GM08714 (cell line): ENCODE data around the gene ZNF619.
A peak's percentile ranks its signal among the peaks of the same experiment; 100 is the strongest.

Experiments
- H3K4me3 ChIP-seq: fragments of 200-500 bp; sonication (Bioruptor generic); 2 replicates; pipeline ENCODE4 v1.5.1; 2014; ENCODE audit warnings: mild to moderate bottlenecking, low read length, inconsistent platforms
- ZNF274 ChIP-seq: IDR thresholded peaks from 2 replicates; pipeline ENCODE4 v1.6.1; 2012; ENCODE audit warnings: mild to moderate bottlenecking, low read depth, low read length

ZNF619 gene

DNA sequence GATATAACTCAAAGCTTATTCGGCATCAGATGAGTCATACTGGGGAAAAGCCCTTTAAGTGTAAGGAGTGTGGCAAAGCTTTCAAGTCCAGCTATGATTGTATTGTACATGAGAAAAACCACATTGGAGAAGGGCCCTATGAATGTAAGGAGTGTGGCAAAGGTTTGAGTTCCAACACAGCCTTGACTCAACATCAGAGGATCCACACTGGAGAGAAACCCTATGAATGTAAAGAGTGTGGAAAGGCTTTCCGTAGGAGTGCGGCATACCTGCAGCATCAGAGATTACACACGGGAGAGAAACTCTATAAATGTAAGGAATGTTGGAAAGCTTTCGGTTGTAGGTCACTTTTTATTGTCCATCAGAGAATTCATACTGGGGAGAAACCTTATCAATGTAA lies 55.3 kb downstream of the ZNF619 start:
- H3K4me3 ChIP-seq, result no peak overlapping the region
- TF ChIP-seq ZNF274, result peak; percentile 61

DNA sequence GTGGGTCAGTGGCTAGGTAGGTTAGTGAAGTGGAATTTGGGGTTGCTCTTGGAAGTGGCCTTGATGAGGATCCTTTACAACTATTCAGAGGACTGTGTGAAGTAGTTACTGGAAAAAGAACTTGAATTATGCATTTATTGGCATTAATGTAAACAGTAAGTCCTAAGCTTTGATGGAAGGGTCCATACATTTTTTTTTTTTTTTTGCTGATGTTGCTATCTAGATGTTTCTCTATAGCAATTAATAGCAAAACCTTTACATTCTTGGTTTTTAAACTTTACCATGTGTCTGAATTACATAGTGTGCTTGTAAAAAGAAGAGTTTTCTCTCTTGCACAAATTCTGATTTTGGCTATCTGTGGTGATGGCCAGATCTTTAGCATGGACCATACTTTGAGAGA lies 57.4 kb downstream of the ZNF619 start:
- H3K4me3 ChIP-seq, result no peak overlapping the region
- TF ChIP-seq ZNF274, result no peak
